ENCODE measurements around the gene VAX1.

The VAX1 gene

DNA sequence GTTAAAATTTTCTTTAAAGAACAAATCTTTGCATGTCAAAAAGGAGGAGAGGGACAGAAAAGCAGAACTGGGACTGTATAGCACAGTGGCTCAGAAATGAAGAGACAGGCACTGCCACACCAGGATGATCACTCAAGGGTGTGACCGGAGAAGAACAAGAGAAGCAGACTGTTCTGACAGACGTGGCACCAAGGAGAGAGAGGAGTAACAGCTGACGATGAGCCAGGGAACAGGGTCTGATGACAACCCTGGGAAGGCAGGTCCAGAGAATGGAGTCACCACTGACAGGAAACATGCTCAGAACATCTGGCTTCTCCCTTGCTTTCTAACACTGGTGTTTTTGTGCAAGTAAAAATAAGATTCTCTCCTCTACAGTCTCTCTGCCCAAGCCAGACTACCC is 14.6 kb upstream of the VAX1 start:
- H4K5ac ChIP-seq (ENCODE audit: low read length), result no peak overlapping the region
- no peak overlapping the region for H2BK15ac ChIP-seq (replicated peaks; ENCODE audit: low read depth)
- H4K8ac ChIP-seq (ENCODE audit: low read depth, low read length), result no peak overlapping the region
- no peak overlapping the region for H2BK120ac ChIP-seq (ENCODE audit: low read depth, low read length)
- H3K56ac ChIP-seq (ENCODE audit: low read length), result no peak overlapping the region
- no peak for DNase-seq
- H3K79me2 ChIP-seq (ENCODE audit: control insufficient read depth, insufficient read depth, low read length), result no peaks in the 10 kb centered on the region
- WGBS (ENCODE audit: extremely low coverage, insufficient coverage, low lambda C conversion rate), result no CpG with 5 or more reads among the region's 3 CpGs
- H3K4me1 ChIP-seq (ENCODE audit: control insufficient read depth, low read depth, low read length), result no peaks in the 10 kb centered on the region
- no peaks in the 10 kb centered on the region for H3K79me1 ChIP-seq (ENCODE audit: low read length)
- H3K4me3 ChIP-seq (ENCODE audit: low read length), result no peak overlapping the region
- H3K4ac ChIP-seq (ENCODE audit: low read depth, low read length), result no peak overlapping the region
- H3K4me2 ChIP-seq (ENCODE audit: low read length), result no peak overlapping the region
- no peak overlapping the region for H3K27ac ChIP-seq (ENCODE audit: low read depth, low read length)
- peaks cover 19% of the 10 kb centered on the region for H3K27me3 ChIP-seq (ENCODE audit: insufficient read depth, low read length, poor library complexity)
- H2BK5ac ChIP-seq (ENCODE audit: low read length), result no peak overlapping the region
- H2AK5ac ChIP-seq (ENCODE audit: low read length), result no peak overlapping the region
- H3K9ac ChIP-seq (ENCODE audit: low read length), result no peak overlapping the region
- no peaks in the 10 kb centered on the region for H3K36me3 ChIP-seq (ENCODE audit: control insufficient read depth, insufficient read depth, low read length)
- H3K18ac ChIP-seq (ENCODE audit: low read length), result no peak overlapping the region
- H3K23ac ChIP-seq (ENCODE audit: low read length), result no peak overlapping the region

DNA sequence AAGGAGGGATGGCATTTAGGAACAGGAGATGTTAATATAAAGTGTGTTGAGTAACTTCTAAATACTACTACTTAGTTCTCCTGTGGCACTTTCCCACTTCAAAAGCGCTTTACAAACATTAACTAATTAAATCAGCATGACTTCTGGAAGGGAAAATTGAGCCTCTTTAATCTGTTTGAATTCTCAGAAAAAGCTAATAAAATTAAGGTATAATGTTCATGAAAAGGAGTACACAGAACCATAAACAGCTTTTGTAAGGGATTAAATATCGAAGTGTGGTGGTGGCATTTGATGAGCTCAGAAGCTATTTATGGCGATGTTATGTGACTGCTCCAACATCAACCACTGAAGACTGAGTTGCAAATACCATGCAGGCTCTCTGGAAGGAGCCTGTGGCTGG is 10.2 kb upstream of the VAX1 start:
- Histone ChIP-seq H3K9ac (ENCODE audit: low read length) (no peak overlapping the region), H3K56ac (ENCODE audit: low read length) (no peak overlapping the region), H3K4me3 (ENCODE audit: low read length) (no peak overlapping the region), H3K23ac (ENCODE audit: low read length) (no peak overlapping the region), H2BK120ac (ENCODE audit: low read depth, low read length) (no peak overlapping the region), H3K79me2 (ENCODE audit: control insufficient read depth, insufficient read depth, low read length) (no peaks in the 10 kb centered on the region), H4K5ac (ENCODE audit: low read length) (no peak overlapping the region), H3K27ac (ENCODE audit: low read depth, low read length) (no peak overlapping the region), H3K27me3 (ENCODE audit: insufficient read depth, low read length, poor library complexity) (peaks cover 14% of the 10 kb centered on the region), H2BK5ac (ENCODE audit: low read length) (no peak overlapping the region), H3K36me3 (ENCODE audit: control insufficient read depth, insufficient read depth, low read length) (no peaks in the 10 kb centered on the region), H2BK15ac (replicated peaks; ENCODE audit: low read depth) (no peak overlapping the region), H3K4me1 (ENCODE audit: control insufficient read depth, low read depth, low read length) (no peaks in the 10 kb centered on the region), H3K79me1 (ENCODE audit: low read length) (no peaks in the 10 kb centered on the region), H4K8ac (ENCODE audit: low read depth, low read length) (no peak overlapping the region), H3K18ac (ENCODE audit: low read length) (no peak overlapping the region), H3K4ac (ENCODE audit: low read depth, low read length) (no peak overlapping the region), H2AK5ac (ENCODE audit: low read length) (no peak overlapping the region), H3K4me2 (ENCODE audit: low read length) (no peak overlapping the region)
- no peak for DNase-seq
- no CpG with 5 or more reads among the region's 3 CpGs for WGBS (ENCODE audit: extremely low coverage, insufficient coverage, low lambda C conversion rate)

DNA sequence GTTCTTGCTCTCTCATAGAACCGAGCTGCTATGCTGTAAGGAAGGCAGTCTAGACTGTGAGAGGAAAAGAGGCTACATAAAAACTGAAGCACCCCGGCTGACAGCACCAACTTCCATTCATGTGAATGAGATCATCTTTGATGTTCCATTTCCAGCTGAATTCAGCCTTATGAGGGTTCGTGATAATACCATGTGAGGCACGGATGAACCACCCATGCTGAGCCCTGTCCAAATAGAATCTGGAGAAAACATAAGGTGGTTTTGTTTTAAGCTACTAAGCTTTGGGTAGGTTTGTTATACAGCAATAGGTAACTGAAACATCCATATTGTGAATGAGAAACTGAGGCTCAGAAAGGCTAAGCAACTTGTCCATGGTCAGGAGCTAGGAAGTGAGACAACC is 6.9 kb upstream of the VAX1 start:
- peak overlapping the region; percentile 12 for H3K4me3 ChIP-seq (ENCODE audit: low read length)
- H2BK120ac ChIP-seq (ENCODE audit: low read depth, low read length), result no peak overlapping the region
- DNase-seq, result no peak
- H3K56ac ChIP-seq (ENCODE audit: low read length), result no peak overlapping the region
- WGBS (ENCODE audit: extremely low coverage, insufficient coverage, low lambda C conversion rate), result no CpG with 5 or more reads among the region's 4 CpGs
- H3K18ac ChIP-seq (ENCODE audit: low read length), result no peak overlapping the region
- no peak overlapping the region for H3K27ac ChIP-seq (ENCODE audit: low read depth, low read length)
- H3K23ac ChIP-seq (ENCODE audit: low read length), result no peak overlapping the region
- H3K79me2 ChIP-seq (ENCODE audit: control insufficient read depth, insufficient read depth, low read length), result no peaks in the 10 kb centered on the region
- H3K4ac ChIP-seq (ENCODE audit: low read depth, low read length), result no peak overlapping the region
- H3K4me1 ChIP-seq (ENCODE audit: control insufficient read depth, low read depth, low read length), result no peaks in the 10 kb centered on the region
- peaks cover 38% of the 10 kb centered on the region for H3K27me3 ChIP-seq (ENCODE audit: insufficient read depth, low read length, poor library complexity)
- H2AK5ac ChIP-seq (ENCODE audit: low read length), result no peak overlapping the region
- H4K5ac ChIP-seq (ENCODE audit: low read length), result no peak overlapping the region
- no peak overlapping the region for H3K9ac ChIP-seq (ENCODE audit: low read length)
- no peak overlapping the region for H2BK5ac ChIP-seq (ENCODE audit: low read length)
- H2BK15ac ChIP-seq (replicated peaks; ENCODE audit: low read depth), result no peak overlapping the region
- no peak overlapping the region for H4K8ac ChIP-seq (ENCODE audit: low read depth, low read length)
- no peak overlapping the region for H3K4me2 ChIP-seq (ENCODE audit: low read length)
- H3K36me3 ChIP-seq (ENCODE audit: control insufficient read depth, insufficient read depth, low read length), result no peaks in the 10 kb centered on the region
- no peaks in the 10 kb centered on the region for H3K79me1 ChIP-seq (ENCODE audit: low read length)

- Histone ChIP-seq H4K5ac (ENCODE audit: low read length) (no peak overlapping the region), H2BK120ac (ENCODE audit: low read depth, low read length) (no peak overlapping the region), H3K27ac (ENCODE audit: low read depth, low read length) (no peak overlapping the region), H3K36me3 (ENCODE audit: control insufficient read depth, insufficient read depth, low read length) (no peaks in the 10 kb centered on the region), H3K27me3 (ENCODE audit: insufficient read depth, low read length, poor library complexity) (peaks cover 45% of the 10 kb centered on the region), H3K23ac (ENCODE audit: low read length) (no peak overlapping the region), H3K56ac (ENCODE audit: low read length) (no peak overlapping the region), H3K79me2 (ENCODE audit: control insufficient read depth, insufficient read depth, low read length) (no peaks in the 10 kb centered on the region), H2BK15ac (replicated peaks; ENCODE audit: low read depth) (no peak overlapping the region), H4K8ac (ENCODE audit: low read depth, low read length) (no peak overlapping the region), H2AK5ac (ENCODE audit: low read length) (no peak overlapping the region), H2BK5ac (ENCODE audit: low read length) (no peak overlapping the region), H3K4me3 (ENCODE audit: low read length) (no peak overlapping the region), H3K4me2 (ENCODE audit: low read length) (no peak overlapping the region), H3K4me1 (ENCODE audit: control insufficient read depth, low read depth, low read length) (no peaks in the 10 kb centered on the region), H3K4ac (ENCODE audit: low read depth, low read length) (no peak overlapping the region), H3K18ac (ENCODE audit: low read length) (no peak overlapping the region), H3K9ac (ENCODE audit: low read length) (no peak overlapping the region), H3K79me1 (ENCODE audit: low read length) (no peaks in the 10 kb centered on the region)
- DNase-seq, result no peak
- no CpG with 5 or more reads among the region's 5 CpGs for WGBS (ENCODE audit: extremely low coverage, insufficient coverage, low lambda C conversion rate)
Measured at GRCh38 chr10:117143103-117143823, 5.2 kb upstream of the VAX1 start.

DNA sequence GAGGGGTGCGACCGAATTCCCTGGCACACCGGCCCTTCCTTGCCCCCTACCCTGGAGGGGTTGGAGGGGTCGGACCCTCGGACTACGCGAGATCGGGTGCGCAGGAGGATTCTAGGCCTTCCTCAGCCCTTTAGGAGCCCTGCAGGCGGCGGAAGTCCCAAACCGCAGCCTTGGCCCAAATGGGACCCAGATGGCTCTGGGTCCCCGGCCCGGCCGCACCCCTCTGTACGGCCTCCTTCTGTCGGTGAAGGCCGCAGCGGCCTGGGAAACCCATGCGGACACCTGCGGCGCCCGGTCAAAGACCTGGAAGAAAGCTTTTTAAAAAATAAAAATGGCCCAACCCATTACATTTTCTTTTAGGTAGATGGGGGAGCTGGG is 2.4 kb upstream of the VAX1 start:
- H4K5ac ChIP-seq (ENCODE audit: low read length), result no peak overlapping the region
- no peak overlapping the region for H2AK5ac ChIP-seq (ENCODE audit: low read length)
- no peaks in the 10 kb centered on the region for H3K36me3 ChIP-seq (ENCODE audit: control insufficient read depth, insufficient read depth, low read length)
- H3K18ac ChIP-seq (ENCODE audit: low read length), result no peak overlapping the region
- no peak overlapping the region for H3K4me3 ChIP-seq (ENCODE audit: low read length)
- no peak overlapping the region for H3K56ac ChIP-seq (ENCODE audit: low read length)
- no peak overlapping the region for H2BK15ac ChIP-seq (replicated peaks; ENCODE audit: low read depth)
- H3K4me2 ChIP-seq (ENCODE audit: low read length), result no peak overlapping the region
- no peak overlapping the region for H3K27ac ChIP-seq (ENCODE audit: low read depth, low read length)
- H2BK120ac ChIP-seq (ENCODE audit: low read depth, low read length), result no peak overlapping the region
- WGBS (ENCODE audit: extremely low coverage, insufficient coverage, low lambda C conversion rate), result no CpG with 5 or more reads among the region's 23 CpGs
- H2BK5ac ChIP-seq (ENCODE audit: low read length), result no peak overlapping the region
- peaks cover 47% of the 10 kb centered on the region for H3K27me3 ChIP-seq (ENCODE audit: insufficient read depth, low read length, poor library complexity)
- peaks cover 3% of the 10 kb centered on the region for H3K4me1 ChIP-seq (ENCODE audit: control insufficient read depth, low read depth, low read length)
- no peak overlapping the region for H3K4ac ChIP-seq (ENCODE audit: low read depth, low read length)
- H3K9ac ChIP-seq (ENCODE audit: low read length), result no peak overlapping the region
- DNase-seq, result peak; percentile 17
- H3K79me1 ChIP-seq (ENCODE audit: low read length), result no peaks in the 10 kb centered on the region
- peak overlapping the region; percentile 94 for H3K23ac ChIP-seq (ENCODE audit: low read length)
- H3K79me2 ChIP-seq (ENCODE audit: control insufficient read depth, insufficient read depth, low read length), result no peaks in the 10 kb centered on the region
- H4K8ac ChIP-seq (ENCODE audit: low read depth, low read length), result no peak overlapping the region

Data from mesendoderm (in vitro differentiated cells).